ELF-1 (cell line): ENCODE data around the gene BBS4.
"Not testable (repeated sequence)": the region's sequence is repeated elsewhere in the genome, so short reads cannot be mapped to it uniquely, and the experiment has no call there.

Experiments used
- DNase-seq: peaks from one replicate; pipeline ENCODE4 v3.0.0-alpha.2; 2016; ENCODE audit warnings: low read depth, low spot score

Gene BBS4

GRCh38 chr15:72685925-72686794 is at the start of gene BBS4, which contains the start of gene HIGD2B:
TSS of gene BBS4 (plus strand) at chr15:72686207. CDS start at chr15:72686228, 21 bp downstream.
TSS of gene HIGD2B (minus strand) at chr15:72686182. CDS start at chr15:72676374, 9,808 bp downstream.
- peak; percentile 99 for DNase-seq

GRCh38 chr15:72636519-72637282 is 49.3 kb upstream of the BBS4 start:
- DNase-seq, result peak; percentile 84

- not testable (repeated sequence) for DNase-seq
Observed at GRCh38 chr15:72639759-72640483, 46.1 kb upstream of the BBS4 start.

GRCh38 chr15:72642271-72642670 is 43.7 kb upstream of the BBS4 start:
- DNase-seq, result not testable (repeated sequence)

GRCh38 chr15:72648631-72649253 is 37.3 kb upstream of the BBS4 start:
- DNase-seq, result not testable (repeated sequence)

- DNase-seq, result not testable (repeated sequence)
Observed at GRCh38 chr15:72654397-72654796, 31.6 kb upstream of the BBS4 start, which contains the start of gene GOLGA6B. TSS of gene GOLGA6B (plus strand) at chr15:72654697. CDS start at chr15:72654738, 41 bp downstream.

- not testable (repeated sequence) for DNase-seq
Observed at GRCh38 chr15:72656014-72656413, 30.0 kb upstream of the BBS4 start.

GRCh38 chr15:72661081-72661480 is 24.9 kb upstream of the BBS4 start:
- not testable (repeated sequence) for DNase-seq

GRCh38 chr15:72663931-72664330 is 22.1 kb upstream of the BBS4 start:
- not testable (repeated sequence) for DNase-seq

GRCh38 chr15:72665706-72666105 is 20.3 kb upstream of the BBS4 start:
- not testable (repeated sequence) for DNase-seq

- DNase-seq, result not testable (repeated sequence)
Observed at GRCh38 chr15:72669803-72670202, 16.2 kb upstream of the BBS4 start.

GRCh38 chr15:72670656-72671352 is 15.2 kb upstream of the BBS4 start:
- DNase-seq, result peak; percentile 95

- DNase-seq, result no peak
Observed at GRCh38 chr15:72671525-72671924, 14.5 kb upstream of the BBS4 start.

GRCh38 chr15:72676838-72677237 is 9.2 kb upstream of the BBS4 start:
- no peak for DNase-seq

- no peak for DNase-seq
Observed at GRCh38 chr15:72680931-72681330, 5.1 kb upstream of the BBS4 start.

- no peak for DNase-seq
Observed at GRCh38 chr15:72682772-72683171, 3.2 kb upstream of the BBS4 start.

- DNase-seq, result no peak
Observed at GRCh38 chr15:72685301-72685924, 594 bp upstream of the BBS4 start.

GRCh38 chr15:72688697-72689096 is 2.7 kb downstream of the BBS4 start:
- no peak for DNase-seq

GRCh38 chr15:72690938-72691337 is 4.9 kb downstream of the BBS4 start:
- DNase-seq, result no peak

GRCh38 chr15:72698938-72699337 is 12.9 kb downstream of the BBS4 start:
- no peak for DNase-seq
